OCI-LY1 (cell line): Measurements from ENCODE around the gene CABCOCO1.

Source experiments
- H2AFZ ChIP-seq: fragments of 200-600 bp; sonication (generic), shearing (Covaris generic); 2 replicates; pipeline ENCODE4 v1.6.0; 2014; ENCODE audit warnings: antibody characterized with exemption, mild to moderate bottlenecking, low read length
- H3F3A ChIP-seq: fragments of 200-600 bp; sonication (generic), shearing (Covaris generic); 2 replicates; pipeline ENCODE4 v1.6.0; 2014; ENCODE audit warnings: mild to moderate bottlenecking, antibody characterized with exemption, low read length, moderate library complexity; ENCODE audit not compliant: insufficient read depth
- H3K27ac ChIP-seq: fragments of 200-600 bp; sonication (generic); 2 replicates; pipeline ENCODE4 v1.5.1; 2014; ENCODE audit warnings: low read length, mixed run types, mild to moderate bottlenecking, low read depth; ENCODE audit not compliant: poor library complexity, severe bottlenecking
- H3K27me3 ChIP-seq: fragments of 200-600 bp; sonication (generic); 2 replicates; pipeline ENCODE4 v1.6.0; 2014; ENCODE audit warnings: antibody characterized with exemption, mild to moderate bottlenecking, low read length, moderate library complexity; ENCODE audit not compliant: insufficient read depth
- H3K36me3 ChIP-seq: fragments of 200-600 bp; sonication (generic); 2 replicates; pipeline ENCODE4 v1.6.1; 2014; ENCODE audit warnings: mild to moderate bottlenecking, antibody characterized with exemption, low read length, moderate library complexity, mixed read lengths; ENCODE audit not compliant: insufficient read depth
- H3K4me1 ChIP-seq: fragments of 200-600 bp; sonication (generic); 2 replicates; pipeline ENCODE4 v1.5.1; 2014; ENCODE audit warnings: mild to moderate bottlenecking, low read length, moderate library complexity; ENCODE audit not compliant: insufficient read depth, severe bottlenecking
- H3K4me2 ChIP-seq: fragments of 200-600 bp; sonication (generic), shearing (Covaris generic); 2 replicates; pipeline ENCODE4 v1.6.1; 2014; ENCODE audit warnings: low read length
- H3K4me3 ChIP-seq: fragments of 200-600 bp; sonication (generic); 2 replicates; pipeline ENCODE4 v1.5.1; 2014; ENCODE audit warnings: low read length, low read depth, mild to moderate bottlenecking, mixed read lengths; ENCODE audit not compliant: poor library complexity, severe bottlenecking
- H3K79me2 ChIP-seq: fragments of 200-600 bp; shearing (Covaris generic); 2 replicates; pipeline ENCODE4 v1.6.1; 2016; ENCODE audit warnings: mixed run types, low read length, mixed read lengths; ENCODE audit not compliant: insufficient read depth
- H3K9ac ChIP-seq: fragments of 200-600 bp; sonication (generic), shearing (Covaris generic); 2 replicates; pipeline ENCODE4 v1.6.1; 2014; ENCODE audit warnings: mild to moderate bottlenecking, low read length, mixed read lengths
- H3K9me2 ChIP-seq: fragments of 200-600 bp; sonication (generic), shearing (Covaris generic); 2 replicates; pipeline ENCODE4 v1.6.1; 2014; ENCODE audit warnings: low read depth, mild to moderate bottlenecking, low read length, mixed read lengths
- H3K9me3 ChIP-seq: fragments of 200-600 bp; shearing (Covaris generic); 2 replicates; pipeline ENCODE4 v1.6.1; 2014; ENCODE audit warnings: low read length, mixed read lengths
- H4K20me1 ChIP-seq: fragments of 200-600 bp; sonication (generic), shearing (Covaris generic); 2 replicates; pipeline ENCODE4 v1.6.0; 2016; ENCODE audit warnings: mild to moderate bottlenecking, low read length; ENCODE audit not compliant: insufficient read depth
- CTCF ChIP-seq: fragments of 200-600 bp; sonication (generic), shearing (Covaris generic); IDR thresholded peaks from 2 replicates; pipeline ENCODE4 v1.5.1; 2017; ENCODE audit warnings: mild to moderate bottlenecking, antibody characterized with exemption, low read length, moderate library complexity, mixed read lengths
- EZH2 ChIP-seq: fragments of 200-600 bp; sonication (generic), shearing (Covaris generic); IDR thresholded peaks from 2 replicates; pipeline ENCODE4 v1.8.0; 2017; ENCODE audit warnings: borderline replicate concordance, mixed run types, mild to moderate bottlenecking, antibody characterized with exemption, low read length, moderate library complexity, mixed read lengths

Gene CABCOCO1

GRCh38 chr10:61786728-61787127 lies 124.0 kb downstream of the CABCOCO1 start:
- no peak overlapping the region for H3K9ac ChIP-seq
- TF ChIP-seq CTCF (no peak), EZH2 (no peak)
- H3K79me2 ChIP-seq, result no peaks in the 10 kb centered on the region
- H3K9me3 ChIP-seq, result no peaks in the 10 kb centered on the region
- no peaks in the 10 kb centered on the region for H3K27me3 ChIP-seq
- H4K20me1 ChIP-seq, result no peaks in the 10 kb centered on the region
- no peaks in the 10 kb centered on the region for H3K4me1 ChIP-seq
- H3F3A ChIP-seq, result no peaks in the 10 kb centered on the region
- H2AFZ ChIP-seq, result no peak overlapping the region
- H3K4me2 ChIP-seq, result no peak overlapping the region
- no peaks in the 10 kb centered on the region for H3K36me3 ChIP-seq
- no peak overlapping the region for H3K4me3 ChIP-seq
- H3K27ac ChIP-seq, result no peak overlapping the region
- no peaks in the 10 kb centered on the region for H3K9me2 ChIP-seq

- H3K9me3 ChIP-seq, result no peaks in the 10 kb centered on the region
- no peaks in the 10 kb centered on the region for H3K36me3 ChIP-seq
- H3K27me3 ChIP-seq, result no peaks in the 10 kb centered on the region
- H2AFZ ChIP-seq, result no peak overlapping the region
- no peak overlapping the region for H3K9ac ChIP-seq
- no peak overlapping the region for H3K27ac ChIP-seq
- H3K4me2 ChIP-seq, result no peak overlapping the region
- TF ChIP-seq CTCF, result no peak
- TF ChIP-seq EZH2, result no peak
- H3K9me2 ChIP-seq, result no peaks in the 10 kb centered on the region
- H3F3A ChIP-seq, result no peaks in the 10 kb centered on the region
- H3K4me1 ChIP-seq, result no peaks in the 10 kb centered on the region
- no peaks in the 10 kb centered on the region for H4K20me1 ChIP-seq
- H3K4me3 ChIP-seq, result no peak overlapping the region
- H3K79me2 ChIP-seq, result no peaks in the 10 kb centered on the region
Observed at GRCh38 chr10:61787170-61787569, 124.4 kb downstream of the CABCOCO1 start.

- H3K4me1 ChIP-seq, result no peaks in the 10 kb centered on the region
- H3K36me3 ChIP-seq, result no peaks in the 10 kb centered on the region
- no peaks in the 10 kb centered on the region for H3K79me2 ChIP-seq
- no peaks in the 10 kb centered on the region for H4K20me1 ChIP-seq
- H3K27ac ChIP-seq, result no peak overlapping the region
- no peak overlapping the region for H3K9ac ChIP-seq
- no peaks in the 10 kb centered on the region for H3K9me3 ChIP-seq
- H3K4me3 ChIP-seq, result no peak overlapping the region
- no peak for TF ChIP-seq CTCF
- H3F3A ChIP-seq, result no peaks in the 10 kb centered on the region
- H3K9me2 ChIP-seq, result no peaks in the 10 kb centered on the region
- H3K4me2 ChIP-seq, result no peak overlapping the region
- no peaks in the 10 kb centered on the region for H3K27me3 ChIP-seq
- no peak overlapping the region for H2AFZ ChIP-seq
Observed at GRCh38 chr10:61789031-61789430, 126.3 kb downstream of the CABCOCO1 start.
